Chondrocyte (in vitro differentiated cells): ENCODE results near the gene LRFN5. TPM values are rescaled to one million over a fixed set of nuclear protein-coding genes. Genes with fewer than 3 reads are reported as not detected.

ENCODE experiments used
- DNase-seq: peaks from one replicate; pipeline ENCODE4 v3.0.0; 2021; ENCODE audit warnings: mixed read lengths, low spot score
- H3K27ac Mint-ChIP-seq: one replicate; pipeline ENCODE4 v1.8.0; 2021; ENCODE audit warnings: mild to moderate bottlenecking, moderate library complexity, mixed read lengths; ENCODE audit not compliant: unreplicated experiment
- H3K27me3 Mint-ChIP-seq: 2 replicates; pipeline ENCODE4 v1.8.0; 2021; ENCODE audit warnings: low read depth, mixed read lengths
- H3K36me3 Mint-ChIP-seq: 2 replicates; pipeline ENCODE4 v1.8.0; 2021; ENCODE audit warnings: low read depth, mixed read lengths
- H3K4me1 Mint-ChIP-seq: 2 replicates; pipeline ENCODE4 v1.8.0; 2021; ENCODE audit warnings: low read depth, mild to moderate bottlenecking, mixed read lengths
- H3K4me3 Mint-ChIP-seq: one replicate; pipeline ENCODE4 v1.8.0; 2021; ENCODE audit warnings: mild to moderate bottlenecking, moderate library complexity, mixed read lengths; ENCODE audit not compliant: unreplicated experiment
- H3K9me3 Mint-ChIP-seq: 2 replicates; pipeline ENCODE4 v1.8.0; 2021; ENCODE audit warnings: low read depth, mixed read lengths
- total RNA-seq: library from RNA; stranded (reverse); gene quantifications from 3 replicates; pipeline ENCODE4 v1.2.1, GENCODE V29; 2021
- TF ChIP-seq, protein P1 (sequence below): fragments of 200-600 bp; sonication (generic); IDR thresholded peaks from 2 replicates; pipeline ENCODE4 v1.5.0; 2021; ENCODE audit warnings: antibody characterized with exemption, mild to moderate bottlenecking, moderate library complexity

The LRFN5 gene
- total RNA-seq, 1 donor from 2014 or later: not detected

DNA sequence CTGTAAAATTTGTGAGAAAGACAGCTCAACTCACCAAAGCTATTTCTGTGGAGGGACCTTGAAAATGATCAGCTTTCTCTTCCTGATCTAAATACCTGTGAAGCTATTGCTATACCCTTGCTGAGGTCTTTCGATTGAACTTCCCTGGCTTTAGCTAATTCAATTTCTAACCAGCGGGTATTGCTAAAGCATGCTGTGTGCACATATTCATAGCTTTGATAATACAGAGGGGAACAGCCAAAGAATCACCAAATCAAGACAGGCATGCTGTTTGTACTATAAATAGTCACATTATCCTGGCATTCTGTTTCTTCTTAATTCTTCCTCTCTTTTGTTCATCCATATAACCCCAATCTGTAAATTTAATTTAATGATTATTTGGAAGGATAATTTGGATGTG, 233.0 kb downstream of the LRFN5 start:
- H3K4me1 Mint-ChIP-seq: no peaks in the 10 kb centered on the region
- TF ChIP-seq, protein P1, sequence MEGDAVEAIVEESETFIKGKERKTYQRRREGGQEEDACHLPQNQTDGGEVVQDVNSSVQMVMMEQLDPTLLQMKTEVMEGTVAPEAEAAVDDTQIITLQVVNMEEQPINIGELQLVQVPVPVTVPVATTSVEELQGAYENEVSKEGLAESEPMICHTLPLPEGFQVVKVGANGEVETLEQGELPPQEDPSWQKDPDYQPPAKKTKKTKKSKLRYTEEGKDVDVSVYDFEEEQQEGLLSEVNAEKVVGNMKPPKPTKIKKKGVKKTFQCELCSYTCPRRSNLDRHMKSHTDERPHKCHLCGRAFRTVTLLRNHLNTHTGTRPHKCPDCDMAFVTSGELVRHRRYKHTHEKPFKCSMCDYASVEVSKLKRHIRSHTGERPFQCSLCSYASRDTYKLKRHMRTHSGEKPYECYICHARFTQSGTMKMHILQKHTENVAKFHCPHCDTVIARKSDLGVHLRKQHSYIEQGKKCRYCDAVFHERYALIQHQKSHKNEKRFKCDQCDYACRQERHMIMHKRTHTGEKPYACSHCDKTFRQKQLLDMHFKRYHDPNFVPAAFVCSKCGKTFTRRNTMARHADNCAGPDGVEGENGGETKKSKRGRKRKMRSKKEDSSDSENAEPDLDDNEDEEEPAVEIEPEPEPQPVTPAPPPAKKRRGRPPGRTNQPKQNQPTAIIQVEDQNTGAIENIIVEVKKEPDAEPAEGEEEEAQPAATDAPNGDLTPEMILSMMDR: no peak

DNA sequence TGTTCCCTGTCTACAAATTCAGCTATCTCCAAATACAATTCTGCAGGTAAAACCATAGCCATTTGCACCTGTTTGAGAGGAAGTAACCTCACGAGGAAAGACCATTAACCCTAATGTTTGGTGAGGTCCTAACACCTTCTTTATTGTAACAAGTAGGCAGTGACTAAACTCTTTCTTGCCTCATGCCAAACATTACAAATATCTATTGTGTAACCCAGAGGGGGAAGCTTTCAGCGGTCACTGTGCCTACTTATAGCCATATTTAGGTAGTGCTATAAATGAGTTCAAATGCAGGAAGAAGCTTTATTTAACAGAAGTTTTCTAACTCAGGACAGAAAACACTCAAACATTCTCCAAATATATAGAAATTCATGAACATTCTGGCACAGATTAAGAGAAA, 252.7 kb downstream of the LRFN5 start:
- Mint-ChIP-seq H3K27ac (no peak overlapping the region), H3K4me3 (no peak overlapping the region), H3K36me3 (no peaks in the 10 kb centered on the region), H3K4me1 (peaks cover 3% of the 10 kb centered on the region), H3K27me3 (peaks cover 4% of the 10 kb centered on the region), H3K9me3 (peaks cover 3% of the 10 kb centered on the region)
- TF ChIP-seq, protein P1: no peak
- DNase-seq: no peak

More for the DNA sequence above, 233.0 kb downstream of the LRFN5 start:
- Mint-ChIP-seq H3K36me3 (no peaks in the 10 kb centered on the region), H3K27me3 (peaks cover 10% of the 10 kb centered on the region), H3K27ac (no peak overlapping the region), H3K9me3 (no peaks in the 10 kb centered on the region), H3K4me3 (no peak overlapping the region)
- no peak for DNase-seq

DNA sequence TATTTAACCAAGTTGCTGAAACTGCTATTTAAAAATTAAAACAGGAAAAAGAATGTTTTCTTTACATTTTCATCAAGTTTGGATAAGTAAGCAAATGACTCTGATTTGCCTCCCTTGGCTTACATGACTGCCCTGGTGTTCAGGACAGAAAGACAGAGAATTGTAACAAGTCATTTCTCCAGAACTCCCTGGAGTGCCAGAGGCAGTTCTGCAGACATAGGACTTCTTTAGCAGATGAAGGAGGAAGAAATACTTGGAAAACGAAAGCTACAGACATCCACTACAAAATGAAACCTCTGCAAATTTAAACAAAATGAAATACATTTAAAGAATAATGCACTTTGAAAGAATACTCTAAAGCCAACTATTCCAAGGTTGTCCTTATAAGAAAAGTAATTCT, 253.9 kb downstream of the LRFN5 start:
- H3K27ac Mint-ChIP-seq: no peak overlapping the region
- TF ChIP-seq, protein P1: no peak
- peaks cover 3% of the 10 kb centered on the region for H3K4me1 Mint-ChIP-seq
- peaks cover 4% of the 10 kb centered on the region for H3K27me3 Mint-ChIP-seq
- no peak overlapping the region for H3K4me3 Mint-ChIP-seq
- H3K36me3 Mint-ChIP-seq: no peaks in the 10 kb centered on the region
- peaks cover 5% of the 10 kb centered on the region for H3K9me3 Mint-ChIP-seq
- DNase-seq: no peak

DNA sequence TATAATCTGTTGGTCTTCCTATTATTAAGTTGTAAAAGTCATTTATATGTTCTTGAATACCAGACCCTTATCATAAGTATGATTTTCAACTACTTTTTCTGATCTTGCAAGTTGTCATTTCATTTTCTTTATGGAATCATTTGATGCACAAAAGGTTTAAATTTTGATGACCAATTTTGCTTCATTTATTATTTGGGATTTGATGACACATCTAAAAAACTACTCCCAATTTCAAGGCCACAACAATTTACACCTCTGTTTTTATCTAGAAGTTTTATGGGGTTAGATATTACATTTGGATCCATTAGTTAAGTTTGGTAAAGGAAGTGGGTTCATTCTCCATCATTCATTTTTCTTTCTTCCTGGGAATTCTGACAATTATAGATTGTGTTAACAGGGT, 259.2 kb downstream of the LRFN5 start:
- Mint-ChIP-seq H3K27ac (no peak overlapping the region), H3K4me1 (peaks cover 15% of the 10 kb centered on the region), H3K4me3 (no peak overlapping the region)

DNA sequence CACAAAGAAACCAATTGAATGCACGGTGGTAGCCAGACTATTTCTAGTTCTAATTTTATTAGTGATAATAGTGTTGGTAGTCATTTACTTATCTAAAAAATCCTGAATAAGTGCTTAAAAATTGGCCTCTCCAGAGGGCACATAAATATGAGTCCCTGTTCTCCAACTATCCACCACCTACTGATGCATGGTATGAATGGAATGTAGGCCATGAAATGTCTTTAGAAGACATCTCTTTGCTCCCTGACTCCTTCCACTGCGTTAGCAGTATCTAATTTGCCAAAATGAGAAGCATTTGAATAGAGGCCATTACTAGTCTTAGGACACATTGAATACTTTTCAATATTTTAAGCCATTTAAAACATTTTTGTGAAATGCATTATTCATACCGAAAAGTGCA, 261.7 kb downstream of the LRFN5 start:
- H3K4me3 Mint-ChIP-seq: no peak overlapping the region
- H3K27me3 Mint-ChIP-seq: no peaks in the 10 kb centered on the region
- no peak for DNase-seq
- no peak overlapping the region for H3K27ac Mint-ChIP-seq
- TF ChIP-seq, protein P1: no peak
- no peaks in the 10 kb centered on the region for H3K36me3 Mint-ChIP-seq
- H3K9me3 Mint-ChIP-seq: peaks cover 5% of the 10 kb centered on the region
- H3K4me1 Mint-ChIP-seq: peaks cover 22% of the 10 kb centered on the region

More for the DNA sequence above, 259.2 kb downstream of the LRFN5 start:
- TF ChIP-seq, protein P1: no peak
- no peaks in the 10 kb centered on the region for H3K27me3 Mint-ChIP-seq
- H3K9me3 Mint-ChIP-seq: peaks cover 5% of the 10 kb centered on the region
- H3K36me3 Mint-ChIP-seq: no peaks in the 10 kb centered on the region
- no peak for DNase-seq
